Gastrocnemius medialis (tissue), 4 donors: ENCODE data around the gene SEH1L. TPM values are rescaled to one million over a fixed set of nuclear protein-coding genes. Genes with fewer than 3 reads are reported as not detected.

Experiments used
- ATAC-seq, 2 donors: fragments of 150-250 bp; one replicate each; pipeline ENCODE4 v1.9.1; 2016
- DNase-seq, 2 donors: peaks; one replicate each; pipeline ENCODE4 v3.0.0-alpha.2; 2019
- H3K27ac ChIP-seq, 4 donors: fragments of 200-600 bp; sonication (generic); 1 replicate in 1 of 4; 2 replicates in 3 of 4; pipeline ENCODE4 v1.5.1; 2016 to 2018; ENCODE audit warnings: mild to moderate bottlenecking in 2 of 4, moderate library complexity in 1 of 4
- H3K27me3 ChIP-seq, 3 donors: fragments of 200-600 bp; sonication (generic) in 2 of 3; 1 replicate in 1 of 3; 2 replicates in 2 of 3; pipeline versions ENCODE4 v1.5.1 to v1.6.0; 2016 to 2019; ENCODE audit warnings: mild to moderate bottlenecking in 1 of 3, moderate library complexity in 1 of 3
- H3K36me3 ChIP-seq, 2 donors: fragments of 200-600 bp; sonication (generic) in 1 of 2; one replicate each; pipeline ENCODE4 v1.5.1; 2017 to 2018
- H3K4me1 ChIP-seq, 2 donors: fragments of 200-600 bp; sonication (generic) in 1 of 2; one replicate each; pipeline ENCODE4 v1.5.1; 2016 to 2017; ENCODE audit warnings: mild to moderate bottlenecking in 2 of 2
- H3K4me3 ChIP-seq, 4 donors: fragments of 200-600 bp; sonication (generic) in 3 of 4; 1 replicate in 1 of 4; 2 replicates in 3 of 4; pipeline ENCODE4 v1.5.1; 2016 to 2019; ENCODE audit warnings: mild to moderate bottlenecking in 2 of 4
- H3K9me3 ChIP-seq, 3 donors: fragments of 200-600 bp; sonication (generic) in 2 of 3; 1 replicate in 1 of 3; 2 replicates in 2 of 3; pipeline ENCODE4 v1.5.1; 2016 to 2019
- POLR2A ChIP-seq, 2 donors: fragments of 450-650 bp; IDR thresholded peaks; one replicate each; pipeline ENCODE4 v1.6.1; 2017; ENCODE audit warnings: antibody characterized with exemption in 2 of 2, mild to moderate bottlenecking in 2 of 2, moderate library complexity in 2 of 2
- in situ Hi-C, 4 donors: fragments of 200-750 bp; cut with MboI; loops; one replicate each; pipeline versions ENCODE4 v1.15.0 to v1.8.0; 2017; ENCODE audit warnings: low sequenced_read_pairs in 4 of 4
- intact Hi-C: fragments of 100-400 bp; cut with DNase I; formaldehyde crosslinking; loops from one replicate; pipeline ENCODE4 v1.15.1; 2023; ENCODE audit warnings: low total_unique reads
- total RNA-seq, 4 donors: library from RNA; depleted of rRNA; stranded (reverse); fragments of >200 nt; gene quantifications; one replicate each; pipeline versions ENCODE4 v1.1.0 to v1.2.3, GENCODE V29; 2016
- TF ChIP-seq, protein P1 (sequence below), 5 experiments: fragments of 450-650 bp in 3 of 5; fragments of 200-600 bp in 2 of 5; sonication (generic) in 2 of 5; IDR thresholded peaks in 4 of 5; conservative IDR thresholded peaks in 1 of 5; 1 replicate in 4 of 5; 2 replicates in 1 of 5; pipeline ENCODE4 v1.5.1; 2016 to 2019; ENCODE audit warnings: antibody characterized with exemption in 5 of 5, mild to moderate bottlenecking in 3 of 5, moderate library complexity in 3 of 5

Gene SEH1L
- total RNA-seq, 4 donors from 2014 or later, result 19.8 to 29.9 (median 28.2) TPM

DNA sequence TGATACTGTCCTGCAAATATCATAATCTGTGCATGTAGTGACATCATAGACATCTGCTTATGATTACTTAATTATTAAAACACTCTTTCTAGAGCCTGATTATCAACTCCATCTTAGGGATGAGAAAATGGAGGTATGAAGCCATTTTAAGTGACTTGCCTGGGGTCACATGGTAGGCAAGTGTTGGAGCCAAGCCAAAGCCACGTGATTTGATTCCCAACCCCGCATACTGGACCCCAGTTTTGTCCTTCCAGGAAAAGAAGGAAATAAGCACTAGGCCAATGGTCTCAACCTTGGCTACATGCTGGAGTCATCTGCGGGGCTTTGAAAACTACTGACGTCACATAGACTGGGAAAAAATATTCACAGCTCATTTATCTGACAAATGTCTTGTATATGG, 19.6 kb upstream of the SEH1L start:
- ATAC-seq (no peak), DNase-seq (no peak)
- in situ Hi-C loops (loop anchor here in 2 of 4 donors (25.0 kb wide), 1 partner anchor 541 kb away; the partner anchor contains the start of gene AFG3L2 (in 2 of the 2)), intact Hi-C loops (no loop called here)
- Histone ChIP-seq H3K9me3 (no peaks in the 10 kb centered on the region), H3K4me3 (no peak overlapping the region), H3K36me3 (no peaks in the 10 kb centered on the region), H3K4me1 (no peaks in the 10 kb centered on the region), H3K27me3 (no peaks in the 10 kb centered on the region), H3K27ac (no peak overlapping the region)
- no peak for TF ChIP-seq POLR2A (IDR thresholded peaks at IDR 0.05)
- TF ChIP-seq, protein P1, sequence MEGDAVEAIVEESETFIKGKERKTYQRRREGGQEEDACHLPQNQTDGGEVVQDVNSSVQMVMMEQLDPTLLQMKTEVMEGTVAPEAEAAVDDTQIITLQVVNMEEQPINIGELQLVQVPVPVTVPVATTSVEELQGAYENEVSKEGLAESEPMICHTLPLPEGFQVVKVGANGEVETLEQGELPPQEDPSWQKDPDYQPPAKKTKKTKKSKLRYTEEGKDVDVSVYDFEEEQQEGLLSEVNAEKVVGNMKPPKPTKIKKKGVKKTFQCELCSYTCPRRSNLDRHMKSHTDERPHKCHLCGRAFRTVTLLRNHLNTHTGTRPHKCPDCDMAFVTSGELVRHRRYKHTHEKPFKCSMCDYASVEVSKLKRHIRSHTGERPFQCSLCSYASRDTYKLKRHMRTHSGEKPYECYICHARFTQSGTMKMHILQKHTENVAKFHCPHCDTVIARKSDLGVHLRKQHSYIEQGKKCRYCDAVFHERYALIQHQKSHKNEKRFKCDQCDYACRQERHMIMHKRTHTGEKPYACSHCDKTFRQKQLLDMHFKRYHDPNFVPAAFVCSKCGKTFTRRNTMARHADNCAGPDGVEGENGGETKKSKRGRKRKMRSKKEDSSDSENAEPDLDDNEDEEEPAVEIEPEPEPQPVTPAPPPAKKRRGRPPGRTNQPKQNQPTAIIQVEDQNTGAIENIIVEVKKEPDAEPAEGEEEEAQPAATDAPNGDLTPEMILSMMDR (IDR thresholded peaks at IDR 0.05 in 4 of 5, conservative IDR thresholded peaks at IDR 0.05 in 1 of 5), result no peak

DNA sequence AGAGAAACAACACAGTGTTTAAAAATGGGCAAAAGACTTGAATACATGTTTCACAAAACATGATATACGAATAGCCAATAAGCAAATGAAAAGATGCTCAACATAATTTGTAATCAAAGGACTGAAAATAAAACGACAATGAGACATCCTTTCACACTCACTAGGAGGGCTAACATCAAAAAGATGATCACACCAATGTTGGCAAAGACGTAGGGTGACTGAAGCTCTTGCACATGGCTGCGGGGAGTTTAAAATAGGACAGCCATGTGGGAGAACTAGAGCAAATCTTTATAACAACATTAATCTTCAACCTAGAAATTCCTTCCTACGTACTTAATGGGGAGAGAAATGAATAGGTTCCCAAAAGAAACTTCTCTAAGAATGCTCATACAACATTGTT, 19.2 kb upstream of the SEH1L start:
- intact Hi-C loops, result no loop called here
- H3K36me3 ChIP-seq, result no peaks in the 10 kb centered on the region
- TF ChIP-seq, protein P1 (IDR thresholded peaks at IDR 0.05 in 4 of 5, conservative IDR thresholded peaks at IDR 0.05 in 1 of 5), result no peak
- no peak for TF ChIP-seq POLR2A (IDR thresholded peaks at IDR 0.05)
- no peaks in the 10 kb centered on the region for H3K4me1 ChIP-seq
- no peak for DNase-seq
- H3K27ac ChIP-seq, result no peak overlapping the region
- no peak for ATAC-seq
- no peak overlapping the region for H3K4me3 ChIP-seq
- H3K9me3 ChIP-seq, result no peaks in the 10 kb centered on the region
- no peaks in the 10 kb centered on the region for H3K27me3 ChIP-seq
- in situ Hi-C loops, result loop anchor here in 2 of 4 donors (25.0 kb wide), 1 partner anchor 541 kb away; the partner anchor contains the start of gene AFG3L2 (in 2 of the 2)

DNA sequence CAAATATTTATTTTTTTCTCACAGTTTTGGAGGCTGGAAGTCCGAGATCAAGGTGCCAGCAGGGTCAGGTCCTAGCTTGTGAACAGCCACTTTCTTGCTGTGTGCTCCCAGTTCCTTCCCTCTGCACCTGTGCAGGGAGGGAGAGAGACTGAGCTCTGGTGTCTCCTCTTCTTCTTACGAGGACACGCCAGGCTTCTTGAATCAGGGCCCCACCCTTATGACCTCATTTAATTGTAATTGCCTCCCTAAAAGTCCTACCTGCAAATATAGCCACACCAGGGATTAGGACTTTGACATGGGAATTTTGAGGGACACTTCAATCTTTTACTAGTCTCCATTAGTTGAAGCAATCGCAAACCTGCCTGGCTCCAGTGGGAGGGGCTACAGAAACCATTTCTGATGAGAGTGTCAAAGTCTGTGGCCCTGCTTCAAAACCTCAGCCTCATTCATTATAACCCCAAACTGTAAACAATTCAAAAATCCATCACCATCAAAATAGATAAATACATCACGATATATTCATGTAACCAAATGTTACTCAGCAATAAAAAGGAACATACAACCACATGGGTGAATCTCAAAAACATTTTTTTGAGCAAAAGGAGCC, 18.2 kb upstream of the SEH1L start:
- Histone ChIP-seq H3K9me3 (no peaks in the 10 kb centered on the region), H3K27me3 (no peaks in the 10 kb centered on the region), H3K27ac (no peak overlapping the region), H3K4me3 (no peak overlapping the region), H3K4me1 (no peaks in the 10 kb centered on the region), H3K36me3 (no peaks in the 10 kb centered on the region)
- TF ChIP-seq, protein P1 (IDR thresholded peaks at IDR 0.05 in 4 of 5, conservative IDR thresholded peaks at IDR 0.05 in 1 of 5), result no peak
- no peak for TF ChIP-seq POLR2A (IDR thresholded peaks at IDR 0.05)
- in situ Hi-C loops, result loop anchor here in 2 of 4 donors (25.0 kb wide), 1 partner anchor 542 kb away; the partner anchor contains the start of gene AFG3L2 (in 2 of the 2)
- ATAC-seq (no peak), DNase-seq (no peak)
- intact Hi-C loops, result no loop called here

DNA sequence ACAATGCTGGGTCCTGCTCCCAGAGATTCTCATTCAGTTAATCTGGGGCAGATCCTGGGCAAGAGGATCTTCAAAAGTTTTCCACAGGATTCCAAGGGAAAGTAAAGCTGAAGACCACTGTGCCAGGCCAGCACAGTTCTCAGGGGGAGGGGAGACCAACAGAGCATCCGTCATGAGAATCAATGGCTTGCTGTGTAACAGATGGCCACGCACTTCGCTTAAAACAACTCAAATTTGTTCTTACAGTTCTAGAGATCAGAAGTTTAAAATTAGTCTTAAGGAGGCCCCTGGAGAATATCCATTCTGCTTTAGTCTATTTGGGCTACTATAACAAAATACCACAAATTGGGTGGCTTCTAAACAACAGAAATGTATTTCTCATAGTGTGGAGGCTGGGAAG, 17.4 kb upstream of the SEH1L start:
- H3K36me3 ChIP-seq, result no peaks in the 10 kb centered on the region
- in situ Hi-C loops (loop anchor here in 2 of 4 donors (25.0 kb wide), 1 partner anchor 543 kb away; the partner anchor contains the start of gene AFG3L2 (in 2 of the 2)), intact Hi-C loops (no loop called here)
- H3K9me3 ChIP-seq, result no peaks in the 10 kb centered on the region
- ATAC-seq (no peak), DNase-seq (no peak)
- H3K4me1 ChIP-seq, result no peaks in the 10 kb centered on the region
- no peak overlapping the region for H3K27ac ChIP-seq
- H3K27me3 ChIP-seq, result no peaks in the 10 kb centered on the region
- TF ChIP-seq, protein P1 (IDR thresholded peaks at IDR 0.05 in 4 of 5, conservative IDR thresholded peaks at IDR 0.05 in 1 of 5), result no peak
- no peak for TF ChIP-seq POLR2A (IDR thresholded peaks at IDR 0.05)
- H3K4me3 ChIP-seq, result no peak overlapping the region
